Measurements from ENCODE around the gene HSPA4. TPM values are rescaled to one million over a fixed set of nuclear protein-coding genes. Genes with fewer than 3 reads are reported as not detected.

HSPA4 gene
- polyA plus RNA-seq, 1 donor from 2014 or later = 75.9 TPM

DNA sequence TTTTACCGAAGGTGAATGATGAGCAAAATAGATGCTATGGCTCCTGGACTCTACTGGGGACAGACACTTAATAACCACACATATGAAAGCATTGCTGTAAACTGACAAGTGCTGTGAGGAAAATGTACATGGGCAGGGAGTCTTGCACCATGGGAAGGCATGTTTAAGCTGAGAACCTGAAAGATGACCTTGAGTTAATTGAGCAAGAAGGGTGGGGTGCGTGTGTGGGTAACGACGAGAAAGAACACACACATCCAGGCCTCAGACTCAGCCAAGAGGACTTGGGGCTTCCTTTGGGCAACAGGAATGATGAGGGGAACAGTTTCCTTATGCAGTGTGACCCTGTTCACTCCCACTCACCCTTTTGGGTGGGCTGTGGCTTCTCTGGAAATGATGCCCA lies 73.1 kb downstream of the HSPA4 start:
- H3F3A ChIP-seq (ENCODE audit: insufficient read depth, low read length, poor library complexity, severe bottlenecking) = no peaks in the 10 kb centered on the region
- no peaks in the 10 kb centered on the region for H3K9me2 ChIP-seq (ENCODE audit: insufficient read depth, low read length)
- no peak overlapping the region for H3K4me3 ChIP-seq (ENCODE audit: low read length)

GRCh38 chr5:133128066-133128465 lies 76.3 kb downstream of the HSPA4 start:
- Histone ChIP-seq H3K9ac (ENCODE audit: low read length) (no peak overlapping the region), H3K9me3 (ENCODE audit: low read length) (no peaks in the 10 kb centered on the region), H4K20me1 (ENCODE audit: insufficient read depth) (no peaks in the 10 kb centered on the region), H3K4me2 (ENCODE audit: low read length) (no peak overlapping the region), H3K4me3 (ENCODE audit: low read length) (no peak overlapping the region), H3K27me3 (ENCODE audit: insufficient read depth, low read depth, low read length) (no peaks in the 10 kb centered on the region), H3K27ac (ENCODE audit: low read length) (no peak overlapping the region), H3F3A (ENCODE audit: insufficient read depth, low read length, poor library complexity, severe bottlenecking) (no peaks in the 10 kb centered on the region), H3K9me2 (ENCODE audit: insufficient read depth, low read length) (no peaks in the 10 kb centered on the region), H2AFZ (ENCODE audit: low read depth, low read length) (no peak overlapping the region), H3K79me2 (replicated peaks; ENCODE audit: insufficient read depth, low read length) (no peaks in the 10 kb centered on the region), H3K36me3 (ENCODE audit: insufficient read depth, low read length) (no peaks in the 10 kb centered on the region)
- TF ChIP-seq RAD21 (conservative IDR thresholded peaks at IDR 0.05) (no peak), MXI1 (conservative IDR thresholded peaks at IDR 0.05; ENCODE audit: poor library complexity, severe bottlenecking) (no peak), EZH2 (IDR thresholded peaks at IDR 0.05; ENCODE audit: borderline replicate concordance, insufficient read depth, low read length, poor library complexity, severe bottlenecking) (no peak), POLR2AphosphoS5 (IDR thresholded peaks at IDR 0.05) (no peak), REST (IDR thresholded peaks at IDR 0.05; ENCODE audit: borderline replicate concordance) (no peak), TAF1 (IDR thresholded peaks at IDR 0.05; ENCODE audit: low read depth) (no peak), EP300 (conservative IDR thresholded peaks at IDR 0.05; ENCODE audit: poor library complexity, severe bottlenecking) (no peak)
- TF ChIP-seq, protein P1, sequence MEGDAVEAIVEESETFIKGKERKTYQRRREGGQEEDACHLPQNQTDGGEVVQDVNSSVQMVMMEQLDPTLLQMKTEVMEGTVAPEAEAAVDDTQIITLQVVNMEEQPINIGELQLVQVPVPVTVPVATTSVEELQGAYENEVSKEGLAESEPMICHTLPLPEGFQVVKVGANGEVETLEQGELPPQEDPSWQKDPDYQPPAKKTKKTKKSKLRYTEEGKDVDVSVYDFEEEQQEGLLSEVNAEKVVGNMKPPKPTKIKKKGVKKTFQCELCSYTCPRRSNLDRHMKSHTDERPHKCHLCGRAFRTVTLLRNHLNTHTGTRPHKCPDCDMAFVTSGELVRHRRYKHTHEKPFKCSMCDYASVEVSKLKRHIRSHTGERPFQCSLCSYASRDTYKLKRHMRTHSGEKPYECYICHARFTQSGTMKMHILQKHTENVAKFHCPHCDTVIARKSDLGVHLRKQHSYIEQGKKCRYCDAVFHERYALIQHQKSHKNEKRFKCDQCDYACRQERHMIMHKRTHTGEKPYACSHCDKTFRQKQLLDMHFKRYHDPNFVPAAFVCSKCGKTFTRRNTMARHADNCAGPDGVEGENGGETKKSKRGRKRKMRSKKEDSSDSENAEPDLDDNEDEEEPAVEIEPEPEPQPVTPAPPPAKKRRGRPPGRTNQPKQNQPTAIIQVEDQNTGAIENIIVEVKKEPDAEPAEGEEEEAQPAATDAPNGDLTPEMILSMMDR (IDR thresholded peaks at IDR 0.05; ENCODE audit: poor library complexity, severe bottlenecking) = no peak

More for the DNA sequence above, 73.1 kb downstream of the HSPA4 start:
- Histone ChIP-seq H3K27me3 (ENCODE audit: insufficient read depth, low read depth, low read length) (no peaks in the 10 kb centered on the region), H3K9me3 (ENCODE audit: low read length) (no peaks in the 10 kb centered on the region), H3K36me3 (ENCODE audit: insufficient read depth, low read length) (no peaks in the 10 kb centered on the region), H3K4me2 (ENCODE audit: low read length) (no peak overlapping the region), H3K27ac (ENCODE audit: low read length) (no peak overlapping the region), H3K9ac (ENCODE audit: low read length) (no peak overlapping the region), H3K79me2 (replicated peaks; ENCODE audit: insufficient read depth, low read length) (no peaks in the 10 kb centered on the region), H2AFZ (ENCODE audit: low read depth, low read length) (no peak overlapping the region), H4K20me1 (ENCODE audit: insufficient read depth) (no peaks in the 10 kb centered on the region)
- TF ChIP-seq REST (IDR thresholded peaks at IDR 0.05; ENCODE audit: borderline replicate concordance) (no peak), RAD21 (conservative IDR thresholded peaks at IDR 0.05) (no peak), TAF1 (IDR thresholded peaks at IDR 0.05; ENCODE audit: low read depth) (no peak), MXI1 (conservative IDR thresholded peaks at IDR 0.05; ENCODE audit: poor library complexity, severe bottlenecking) (no peak), SMC3 (conservative IDR thresholded peaks at IDR 0.05; ENCODE audit: poor library complexity) (no peak), POLR2AphosphoS5 (IDR thresholded peaks at IDR 0.05) (no peak), EZH2 (IDR thresholded peaks at IDR 0.05; ENCODE audit: borderline replicate concordance, insufficient read depth, low read length, poor library complexity, severe bottlenecking) (no peak), EP300 (conservative IDR thresholded peaks at IDR 0.05; ENCODE audit: poor library complexity, severe bottlenecking) (no peak)
- TF ChIP-seq, protein P1 (IDR thresholded peaks at IDR 0.05; ENCODE audit: poor library complexity, severe bottlenecking) = no peak

Data from neural cell (in vitro differentiated cells).